Limb (tissue), 2 donors: ENCODE results near the gene PRORP.
"Not testable (repeated sequence)": the region's sequence is repeated elsewhere in the genome, so short reads cannot be mapped to it uniquely, and the experiment has no call there.

Experiments used
- DNase-seq, 2 donors: peaks; one replicate each; pipeline ENCODE4 v3.0.0-alpha.2; 2016; ENCODE audit errors: extremely low spot score in 2 of 2

PRORP gene

GRCh38 chr14:35121887-35122695 lies at the start of gene PRORP, which contains the start of gene PPP2R3C:
TSS of gene PRORP (plus strand) at chr14:35122552. CDS start at chr14:35123246, 694 bp downstream.
TSS of gene PPP2R3C (minus strand) at chr14:35121990. CDS start at chr14:35121959, 31 bp downstream.
- peak; percentile 90 to 93 for DNase-seq

GRCh38 chr14:35073486-35073885 lies 48.9 kb upstream of the PRORP start:
- DNase-seq = no peak

- no peak for DNase-seq
Observed at GRCh38 chr14:35078082-35078481, 44.3 kb upstream of the PRORP start.

- no peak for DNase-seq
Observed at GRCh38 chr14:35079742-35080141, 42.6 kb upstream of the PRORP start.

- no peak for DNase-seq
Observed at GRCh38 chr14:35083530-35084150, 38.7 kb upstream of the PRORP start.

- DNase-seq = no peak
Observed at GRCh38 chr14:35085441-35085840, 36.9 kb upstream of the PRORP start.

- no peak for DNase-seq
Observed at GRCh38 chr14:35088514-35088913, 33.8 kb upstream of the PRORP start.

GRCh38 chr14:35094645-35095044 lies 27.7 kb upstream of the PRORP start:
- not testable (repeated sequence) for DNase-seq

- no peak for DNase-seq
Observed at GRCh38 chr14:35107866-35108265, 14.5 kb upstream of the PRORP start.

GRCh38 chr14:35112641-35113040 lies 9.7 kb upstream of the PRORP start:
- DNase-seq = no peak

- DNase-seq = no peak
Observed at GRCh38 chr14:35113308-35113950, 8.9 kb upstream of the PRORP start.

- no peak for DNase-seq
Observed at GRCh38 chr14:35114036-35114435, 8.3 kb upstream of the PRORP start.

- DNase-seq = no peak
Observed at GRCh38 chr14:35116242-35116641, 6.1 kb upstream of the PRORP start.

- DNase-seq = no peak
Observed at GRCh38 chr14:35117112-35117511, 5.2 kb upstream of the PRORP start.

- peak; percentile 34 to 88 for DNase-seq
Observed at GRCh38 chr14:35121026-35121886, 1.1 kb upstream of the PRORP start.

GRCh38 chr14:35122696-35123387 lies 490 bp downstream of the PRORP start:
- peak in 1 of 2 donors; percentile 34 for DNase-seq

GRCh38 chr14:35123388-35123703 lies 994 bp downstream of the PRORP start:
- no peak for DNase-seq

GRCh38 chr14:35124127-35124526 lies 1.8 kb downstream of the PRORP start:
- no peak for DNase-seq

- no peak for DNase-seq
Observed at GRCh38 chr14:35133542-35134328, 11.4 kb downstream of the PRORP start.
